Activated CD8-positive, alpha-beta memory T cell treated with anti-CD3 and anti-CD28 coated beads for 36 hours (primary cell): ENCODE measurements around the gene JAK1. TPM values are rescaled to one million over a fixed set of nuclear protein-coding genes. Genes with fewer than 3 reads are reported as not detected.
"Not testable (repeated sequence)": the region's sequence is repeated elsewhere in the genome, so short reads cannot be mapped to it uniquely, and the experiment has no call there.

Source experiments
- CTCF ChIA-PET: fragments of 350-600 bp; sonication (Branson Sonifier 250); formaldehyde crosslinking; loops from one replicate; lab custom pipeline; 2021; ENCODE audit warnings: antibody characterized with exemption; lab: Charles Lee
- POLR2A ChIA-PET: fragments of 350-600 bp; sonication (Branson Sonifier 250); formaldehyde crosslinking; loops from one replicate; lab custom pipeline; 2021; ENCODE audit warnings: antibody characterized with exemption; lab: Charles Lee
- total RNA-seq, 2 experiments: library from RNA; stranded (reverse); gene quantifications; one replicate each; pipeline ENCODE4 v1.2.3, GENCODE V29; 2021

The JAK1 gene
- total RNA-seq, 2 experiments from 2014 or later, result 85.4 to 87.9 TPM

DNA sequence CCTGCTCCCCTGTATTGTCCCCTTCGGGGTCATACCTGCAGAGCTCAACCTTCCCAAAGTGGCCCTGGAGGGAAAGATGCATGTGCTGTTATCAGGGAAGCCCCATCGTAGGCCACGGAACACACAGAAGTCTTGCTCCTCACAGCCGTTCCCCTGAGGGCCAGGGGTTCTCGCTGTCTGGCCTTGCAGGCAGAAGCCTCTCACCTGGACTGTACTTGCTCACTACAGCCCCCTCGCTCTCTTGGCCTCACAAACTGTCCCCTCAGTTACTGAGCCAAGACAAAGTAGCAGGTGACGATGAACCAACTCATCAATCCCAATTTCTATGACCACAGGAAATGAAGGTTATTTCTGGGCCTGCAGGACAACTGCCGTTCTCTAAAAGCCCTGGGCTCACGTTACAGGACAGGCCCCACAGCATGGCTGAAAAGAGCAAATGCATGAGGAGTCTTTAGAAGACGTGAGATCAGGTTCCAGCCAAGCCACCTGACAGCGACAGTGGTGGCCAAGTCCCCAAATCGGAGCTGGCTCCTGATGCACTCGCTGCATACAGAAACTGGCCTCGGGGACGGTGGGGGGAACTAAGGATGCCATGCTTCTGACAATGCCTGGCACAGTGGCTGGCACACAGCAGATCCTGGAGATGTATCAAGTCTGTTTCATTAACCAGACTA, 126.5 kb downstream of the JAK1 start:
- ChIA-PET POLR2A (no interaction called here), CTCF (no interaction called here)

DNA sequence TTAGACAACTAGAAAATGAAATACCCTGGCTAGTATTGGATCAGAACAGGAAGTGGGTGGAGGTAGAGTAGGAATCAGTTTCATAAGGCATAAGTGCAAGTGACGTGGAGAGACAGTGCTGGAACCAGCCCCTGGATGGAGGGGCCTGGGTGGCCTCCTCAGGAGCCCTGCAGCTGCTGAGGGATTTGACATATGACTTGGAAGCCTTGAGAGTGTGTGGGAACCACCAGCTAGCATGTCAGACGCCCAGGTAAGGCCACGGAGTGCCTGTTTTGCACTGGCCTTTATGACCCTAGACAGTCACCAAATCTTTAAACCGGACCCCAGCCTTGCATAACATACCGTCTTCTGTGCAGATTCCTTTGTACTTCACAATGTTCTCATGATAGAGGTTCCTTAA, 127.1 kb downstream of the JAK1 start:
- POLR2A ChIA-PET, result no interaction called here
- CTCF ChIA-PET, result no interaction called here

DNA sequence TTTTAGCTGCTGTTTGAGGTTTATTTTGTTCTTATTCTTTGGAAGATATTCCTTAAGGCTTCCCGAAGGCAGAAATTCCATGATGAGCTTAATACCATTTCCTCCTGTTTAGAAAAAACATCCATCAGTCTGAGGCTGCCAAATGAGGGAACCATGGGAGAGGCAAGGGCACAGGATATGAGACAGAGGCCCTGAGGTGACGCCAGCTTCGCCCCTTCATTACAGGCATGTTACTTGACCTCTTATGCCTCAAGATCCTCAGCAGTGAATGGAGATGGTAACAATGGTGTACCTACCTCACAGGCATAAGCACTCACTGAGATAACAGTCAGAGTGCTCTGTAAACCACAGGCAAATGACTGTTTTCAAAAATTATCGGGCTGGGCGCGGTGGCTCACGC, 127.9 kb downstream of the JAK1 start:
- POLR2A ChIA-PET, result interaction anchor here (0.6 kb wide), 1 partner anchor 600 kb away, joined by 3 read pairs; no protein-coding TSS in a partner anchor

DNA sequence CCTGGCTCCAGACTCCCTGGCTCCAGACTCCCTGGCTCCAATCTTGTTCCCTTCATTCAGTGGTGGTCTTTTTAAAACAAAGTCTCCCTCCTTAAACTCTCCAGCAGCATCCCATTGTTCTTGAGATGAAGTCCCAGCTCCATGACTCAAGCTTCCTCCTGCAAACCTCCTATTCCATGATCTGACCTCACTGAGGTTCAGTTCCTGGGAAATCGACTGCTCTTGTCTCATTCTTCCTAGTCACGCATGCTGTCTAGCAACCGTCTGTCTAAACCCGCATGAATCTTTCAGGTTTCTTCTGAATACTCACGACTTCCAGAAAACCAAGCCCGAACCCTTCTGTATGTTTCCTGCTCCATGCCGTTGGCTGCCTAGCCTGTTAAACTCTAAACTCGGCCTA, 129.5 kb downstream of the JAK1 start:
- CTCF ChIA-PET, result no interaction called here
- POLR2A ChIA-PET, result no interaction called here

More for the DNA sequence above, 127.9 kb downstream of the JAK1 start:
- CTCF ChIA-PET, result no interaction called here

DNA sequence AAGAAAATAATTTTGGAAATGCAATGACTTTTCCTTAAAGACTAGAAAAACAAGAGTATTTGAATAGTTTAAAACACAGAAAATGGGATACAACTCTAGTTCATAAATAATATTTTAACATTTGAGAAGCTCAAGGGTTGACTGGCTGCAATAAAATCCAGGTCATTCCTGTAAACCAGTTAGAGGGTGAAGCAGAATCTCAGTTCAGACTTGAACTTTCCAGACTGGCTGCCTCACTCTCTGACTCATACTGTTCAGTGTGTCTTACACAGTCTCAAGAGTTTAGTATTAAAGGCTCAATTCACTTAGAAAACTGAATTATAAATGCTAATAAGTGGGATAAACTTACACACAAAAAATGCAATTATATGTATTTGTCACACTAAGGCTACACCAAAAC, 131.6 kb downstream of the JAK1 start:
- ChIA-PET POLR2A (no interaction called here), CTCF (no interaction called here)

DNA sequence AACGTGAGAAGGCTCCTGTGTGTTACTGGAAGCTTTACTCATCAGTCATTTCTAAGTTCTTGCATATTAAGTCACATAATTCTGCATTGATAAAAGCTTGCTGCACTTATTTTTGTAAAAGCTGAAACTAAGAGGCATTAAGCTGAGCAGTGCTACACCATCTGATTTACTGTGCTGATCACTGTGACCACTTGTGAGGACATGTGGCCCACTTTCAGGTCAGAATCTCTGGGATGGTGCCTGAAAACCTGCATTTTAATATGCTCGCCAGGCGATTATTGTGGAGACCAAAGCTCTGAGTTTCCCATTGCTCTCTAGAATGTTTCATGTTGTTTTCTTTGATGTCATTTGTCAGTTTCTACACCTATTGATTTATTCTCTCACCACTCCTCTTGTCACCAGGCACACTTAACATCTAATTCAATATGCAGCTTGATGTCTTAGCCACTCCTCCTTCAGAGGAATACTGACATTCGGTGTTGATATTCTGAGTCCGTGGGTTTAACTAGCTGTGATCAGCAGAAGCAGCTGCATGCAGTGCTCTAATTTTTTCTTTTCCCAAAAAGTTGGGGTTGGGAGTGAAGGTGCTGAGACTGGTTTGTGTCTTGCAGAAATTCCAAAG, 136.2 kb downstream of the JAK1 start:
- CTCF ChIA-PET, result no interaction called here
- POLR2A ChIA-PET, result no interaction called here

DNA sequence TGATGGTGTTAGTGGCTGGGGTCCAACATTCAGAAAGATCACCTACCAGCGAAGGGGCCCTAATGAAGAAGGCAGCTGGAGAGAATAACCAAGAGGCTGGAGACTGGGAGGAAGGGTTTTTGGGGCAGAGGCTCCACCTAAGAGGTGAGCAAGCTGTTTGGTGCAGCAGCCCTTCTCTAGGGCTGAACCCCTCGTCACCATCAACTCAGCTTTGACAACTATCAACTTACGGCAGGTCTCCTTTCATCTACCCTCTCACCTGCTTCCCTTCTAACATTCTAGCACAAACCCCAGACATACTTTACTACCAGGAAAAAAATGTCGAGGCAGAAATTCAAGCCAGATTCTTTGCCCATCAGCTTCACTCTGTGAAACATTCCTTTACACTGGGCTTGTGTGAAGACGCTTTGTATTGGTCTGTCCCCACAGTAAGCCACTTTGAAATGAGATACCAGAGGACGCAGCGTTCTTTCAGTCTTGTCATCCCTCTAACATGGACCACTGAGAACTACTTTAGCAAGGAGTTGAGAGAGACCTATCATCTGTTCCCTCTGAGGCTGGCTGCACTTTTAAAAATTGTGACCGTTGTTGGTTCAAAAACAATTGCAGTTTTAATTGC, 136.8 kb downstream of the JAK1 start:
- CTCF ChIA-PET, result no interaction called here
- POLR2A ChIA-PET, result no interaction called here

DNA sequence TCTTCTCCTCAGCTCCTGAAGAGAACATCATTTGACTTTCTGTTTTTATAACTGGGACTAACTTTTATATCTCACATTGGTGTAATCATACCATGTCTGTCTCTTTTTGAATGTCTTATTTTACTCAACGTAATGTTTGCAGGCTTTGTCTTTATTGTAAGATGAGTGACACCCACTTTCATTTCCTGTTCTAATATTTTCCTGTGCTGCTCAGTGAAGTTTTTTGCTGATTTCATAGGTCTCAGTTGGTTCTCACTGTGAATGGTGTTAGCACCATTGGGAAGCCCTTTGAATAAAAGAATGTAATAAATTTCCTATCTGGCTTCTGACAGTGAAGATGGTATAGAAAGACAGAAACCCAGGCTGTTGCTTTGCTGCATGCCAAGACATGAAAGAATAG, 137.5 kb downstream of the JAK1 start:
- ChIA-PET POLR2A (no interaction called here), CTCF (interaction anchor here (0.5 kb wide), 1 partner anchor 143 kb away, joined by 3 read pairs; no protein-coding TSS in a partner anchor)

DNA sequence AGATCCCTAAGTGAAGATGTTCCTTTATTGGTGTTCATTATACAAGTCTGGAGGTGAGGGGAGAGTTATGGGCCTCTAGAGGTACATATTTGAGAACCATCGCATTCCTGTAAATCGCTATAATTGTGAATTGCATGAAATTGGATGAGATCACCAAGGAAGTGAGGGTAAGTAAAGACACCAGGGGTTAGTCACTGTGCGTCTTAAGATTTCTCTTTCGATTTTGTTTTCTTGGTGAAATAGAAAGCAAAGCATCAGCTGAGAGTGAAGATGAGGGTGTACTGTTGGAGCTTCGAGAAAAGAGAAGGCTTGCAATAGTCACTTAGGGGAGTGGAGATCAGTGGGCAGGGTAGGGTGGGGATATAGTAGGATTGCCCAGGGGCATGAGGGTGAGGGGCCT, 139.4 kb downstream of the JAK1 start:
- POLR2A ChIA-PET, result no interaction called here
- CTCF ChIA-PET, result interaction anchor here (0.6 to 1.6 kb wide), 3 partner anchors 42 to 154 kb away, joined by 3 to 4 read pairs (median 4); no protein-coding TSS in a partner anchor

DNA sequence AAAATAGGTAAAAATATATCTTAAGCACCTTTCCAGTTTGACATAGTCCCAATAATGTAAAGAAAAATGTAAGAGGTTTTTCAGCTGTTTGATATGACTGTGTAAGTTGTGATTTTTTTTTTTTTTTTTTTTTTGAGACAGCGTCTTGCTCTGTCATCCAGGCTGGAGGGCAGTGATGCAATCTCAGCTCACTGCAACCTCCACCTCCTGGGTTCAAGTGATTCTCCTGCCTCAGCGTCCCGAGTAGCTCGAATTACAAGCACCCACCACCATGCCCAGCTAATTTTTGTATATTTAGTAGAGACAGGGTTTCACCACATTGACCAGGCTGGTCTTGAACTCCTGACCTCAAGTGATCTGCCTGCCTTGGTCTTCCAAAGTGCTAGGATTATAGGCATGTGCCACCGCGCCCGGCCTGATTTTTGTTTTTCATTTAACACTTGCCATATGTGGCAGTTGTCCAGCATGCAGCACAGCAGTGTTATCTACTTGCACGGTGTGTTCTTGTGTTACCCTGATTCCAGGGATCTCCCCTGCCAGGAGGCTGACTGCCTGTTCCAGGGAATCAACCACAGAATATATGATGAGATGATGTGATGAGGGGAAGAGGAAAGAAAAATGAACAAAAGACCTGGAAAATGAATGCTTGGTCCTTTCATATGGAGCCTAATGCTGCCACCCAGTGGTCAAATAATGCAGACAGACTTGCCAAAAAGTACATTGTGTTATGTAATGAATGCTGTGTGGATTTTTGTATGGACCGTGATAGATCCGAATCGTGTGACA, 142.5 kb downstream of the JAK1 start:
- ChIA-PET POLR2A (interaction anchor here (0.6 kb wide), 2 partner anchors 69 to 352 kb away, joined by 3 to 4 read pairs; no protein-coding TSS in a partner anchor), CTCF (interaction anchor here (0.7 to 1.7 kb wide), 7 partner anchors 73 to 686 kb away, joined by 3 to 5 read pairs (median 3); no protein-coding TSS in a partner anchor)

DNA sequence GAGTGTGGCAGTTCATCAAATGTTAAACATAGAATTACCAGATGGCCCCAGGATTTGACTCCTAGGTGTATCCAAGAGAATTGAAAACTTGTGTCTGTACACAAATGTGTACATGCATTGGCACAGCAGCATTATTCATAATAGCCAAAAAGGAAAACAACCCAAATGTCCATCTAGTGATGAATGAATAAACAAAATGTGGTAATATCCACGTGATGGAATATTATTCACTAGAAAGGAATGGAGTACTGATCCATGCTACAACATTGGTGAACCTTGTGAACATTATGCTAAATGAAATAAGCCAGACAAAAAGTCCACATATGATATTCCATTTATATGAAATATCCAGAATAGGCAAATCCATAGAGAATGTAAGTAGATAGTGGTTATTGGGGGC, 143.7 kb downstream of the JAK1 start:
- ChIA-PET POLR2A (no interaction called here), CTCF (no interaction called here)

DNA sequence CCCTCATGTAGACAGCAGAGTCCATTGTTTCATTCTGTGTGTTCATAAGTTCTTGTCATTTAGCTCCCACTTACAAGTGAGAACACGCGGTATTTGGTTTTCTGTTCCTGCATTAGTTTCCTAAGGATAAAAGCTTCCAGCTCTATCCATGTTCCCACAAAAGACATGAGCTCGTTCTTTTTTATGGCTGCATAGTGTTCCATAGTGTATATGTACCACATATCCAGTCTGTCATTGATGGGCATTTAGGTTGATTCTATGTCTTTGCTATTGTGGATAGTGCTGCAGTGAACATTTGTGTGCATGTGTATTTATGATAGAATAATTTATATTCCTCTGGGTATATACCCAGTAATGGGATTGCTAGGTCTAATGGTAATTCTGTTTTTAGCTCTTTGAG, 145.8 kb downstream of the JAK1 start:
- CTCF ChIA-PET, POLR2A ChIA-PET: not testable (repeated sequence)

DNA sequence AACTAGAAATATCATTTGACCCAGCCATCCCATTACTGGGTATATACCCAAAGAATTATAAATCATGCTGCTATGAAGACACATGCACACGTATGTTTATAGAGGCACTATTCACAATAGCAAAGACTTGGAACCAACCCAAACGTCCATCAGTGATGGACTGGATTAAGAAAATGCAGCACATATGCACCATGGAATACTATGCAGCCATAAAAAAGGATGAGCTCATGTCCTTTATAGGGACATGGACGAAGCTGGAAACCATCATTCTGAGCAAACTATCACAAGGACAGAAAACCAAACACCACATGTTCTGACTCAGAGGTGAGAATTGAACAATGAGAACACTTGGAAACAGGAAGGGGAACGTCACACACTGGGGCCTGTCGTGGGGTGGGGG, 149.0 kb downstream of the JAK1 start:
- POLR2A ChIA-PET, CTCF ChIA-PET: not testable (repeated sequence)

DNA sequence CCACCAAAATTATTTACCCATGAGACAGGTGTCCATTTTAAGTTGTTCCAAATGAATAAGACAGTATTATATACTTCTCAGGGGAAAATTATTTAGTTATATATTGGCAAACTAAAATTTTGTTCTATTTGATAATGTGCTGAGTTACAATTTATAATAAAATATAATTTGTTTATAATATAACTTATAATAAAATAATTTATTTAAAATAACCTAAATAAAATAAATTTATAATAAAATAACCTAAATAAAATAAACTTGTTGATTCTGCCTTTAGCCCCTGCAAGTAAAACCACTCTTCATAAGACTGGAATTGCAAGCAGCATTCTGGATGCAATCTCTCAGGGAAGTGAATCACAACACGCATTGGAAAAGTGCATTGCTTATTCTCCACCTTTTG, 151.9 kb downstream of the JAK1 start:
- ChIA-PET CTCF (no interaction called here), POLR2A (no interaction called here)

DNA sequence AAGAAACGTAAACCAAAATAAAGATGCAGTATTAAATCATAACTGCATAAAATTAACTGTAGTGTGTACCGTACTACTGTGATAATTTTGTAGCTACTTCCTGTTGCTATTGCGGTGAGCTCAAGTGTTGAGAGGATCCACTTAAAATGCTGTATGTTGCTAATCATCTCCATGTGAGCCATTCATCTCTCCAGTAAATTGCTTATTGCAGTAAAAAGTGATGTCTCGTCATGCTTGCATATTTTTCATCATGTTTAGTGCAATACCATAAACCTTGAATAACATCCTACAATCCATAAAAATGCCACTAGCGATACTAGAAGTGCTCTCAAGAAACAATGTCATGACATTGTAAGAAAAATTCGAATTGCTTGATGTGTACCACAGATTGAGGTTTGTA, 155.2 kb downstream of the JAK1 start:
- POLR2A ChIA-PET, result interaction anchor here (1.0 kb wide), 1 partner anchor 65 kb away, joined by 7 read pairs; no protein-coding TSS in a partner anchor
- CTCF ChIA-PET, result no interaction called here

DNA sequence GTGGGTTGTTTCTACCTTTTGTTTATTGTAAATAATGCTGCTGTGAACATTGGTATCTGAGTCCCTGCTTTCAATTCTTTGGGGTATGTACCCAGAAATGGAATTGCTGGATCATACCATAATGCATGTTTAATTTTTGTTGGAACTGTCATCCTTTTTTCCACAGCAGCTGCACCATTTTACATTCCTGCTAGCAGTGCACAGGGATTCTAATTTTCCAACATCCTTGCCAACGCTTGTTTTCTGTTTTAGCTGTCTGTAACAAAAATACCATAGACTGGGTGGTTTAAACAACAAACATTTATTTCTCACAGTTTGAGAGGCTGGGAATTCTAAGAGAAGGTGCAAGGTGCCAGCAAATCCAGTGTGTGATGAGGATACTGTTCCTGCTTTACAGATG, 156.3 kb downstream of the JAK1 start:
- CTCF ChIA-PET, result no interaction called here
- POLR2A ChIA-PET, result no interaction called here

DNA sequence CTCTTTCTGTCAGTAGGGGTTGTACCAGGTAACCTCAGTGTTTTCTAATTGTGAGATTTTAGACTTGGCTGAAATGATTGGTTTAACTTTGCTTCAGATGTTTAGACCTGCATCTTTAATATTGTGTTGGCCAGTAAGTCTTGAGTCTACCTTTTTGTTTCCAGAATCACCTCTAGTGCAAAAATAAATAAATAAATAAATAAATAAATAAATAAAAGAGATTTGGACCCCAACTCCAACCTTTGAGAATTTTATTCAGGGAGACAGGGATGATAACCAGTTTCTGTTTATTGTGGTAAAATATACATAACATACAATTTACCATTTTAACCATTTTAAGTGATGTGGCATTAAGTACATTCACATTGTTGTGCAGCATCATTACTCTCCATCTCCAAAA, 157.0 kb downstream of the JAK1 start:
- POLR2A ChIA-PET, result no interaction called here
- CTCF ChIA-PET, result no interaction called here

DNA sequence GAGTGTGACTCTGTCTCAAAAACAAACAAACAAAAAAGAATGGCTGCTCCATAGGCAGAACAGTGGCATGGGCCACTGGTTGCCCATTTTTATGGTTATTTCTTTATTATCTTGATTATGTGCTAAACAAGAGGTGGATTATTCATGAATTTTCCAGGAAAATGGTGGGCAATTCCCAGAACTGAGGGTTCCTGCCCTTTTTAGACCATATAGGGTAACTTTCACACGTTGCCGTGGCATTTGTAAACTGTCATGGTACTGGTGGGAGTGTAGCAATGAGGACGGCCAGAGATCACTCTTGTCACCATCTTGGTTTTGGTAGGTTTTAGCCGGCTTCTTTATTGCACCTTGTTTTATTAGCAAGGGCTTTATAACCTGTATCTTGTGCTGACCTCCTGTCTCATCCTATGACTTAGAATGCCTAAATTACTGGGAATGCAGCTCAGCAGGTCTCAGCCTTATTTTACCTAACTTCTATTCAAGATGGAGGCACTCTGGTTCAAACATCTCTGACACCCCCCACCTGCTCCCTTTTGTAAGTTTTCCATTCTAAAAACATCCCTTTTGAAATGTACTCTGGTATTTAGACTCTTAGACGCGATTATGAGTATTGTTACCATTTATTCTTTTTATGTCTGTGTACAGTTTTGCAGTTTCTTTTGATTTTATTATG, 164.4 kb downstream of the JAK1 start:
- ChIA-PET POLR2A (no interaction called here), CTCF (no interaction called here)

DNA sequence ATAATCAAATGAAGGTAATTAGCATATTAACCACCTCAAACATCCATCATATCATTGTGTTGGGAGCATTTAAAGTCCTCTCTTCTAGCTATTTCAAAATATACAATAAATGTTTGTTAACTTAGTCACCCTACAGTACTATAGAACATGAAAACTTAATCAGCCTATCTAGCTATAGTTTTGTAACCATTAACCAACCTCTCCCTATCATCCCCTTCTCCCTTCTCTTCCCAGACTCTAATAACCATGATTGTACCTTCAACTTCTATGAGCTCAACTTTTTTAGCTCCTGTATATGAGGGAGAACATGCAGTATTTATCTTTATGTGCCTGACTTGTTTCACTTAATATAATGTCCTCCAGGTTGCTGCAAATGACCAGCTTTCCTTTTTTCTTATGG, 167.5 kb downstream of the JAK1 start:
- ChIA-PET POLR2A (no interaction called here), CTCF (no interaction called here)
